Ectodermal cell (in vitro differentiated cells): ENCODE measurements around the gene TNS3.

Experiments
- H3K27ac ChIP-seq: 2 replicates; pipeline ENCODE4 v1.7.0; 2013; ENCODE audit warnings: mild to moderate bottlenecking, low read depth, low read length; ENCODE audit not compliant: insufficient read depth, poor library complexity, severe bottlenecking
- H3K27me3 ChIP-seq: 2 replicates; pipeline ENCODE4 v1.7.0; 2013; ENCODE audit warnings: mild to moderate bottlenecking, low read length; ENCODE audit not compliant: insufficient read depth, control insufficient read depth, poor library complexity, severe bottlenecking
- H3K36me3 ChIP-seq: one replicate; pipeline ENCODE4 v1.7.0; 2013; ENCODE audit warnings: low read length; ENCODE audit not compliant: control insufficient read depth, insufficient read depth
- H3K4me1 ChIP-seq: one replicate; pipeline ENCODE4 v1.7.0; 2013; ENCODE audit warnings: low read length; ENCODE audit not compliant: control insufficient read depth, insufficient read depth
- H3K4me3 ChIP-seq: 2 replicates; pipeline ENCODE4 v1.7.0; 2013; ENCODE audit warnings: low read depth, low read length, control low read depth; ENCODE audit not compliant: insufficient read depth
- H3K9me3 ChIP-seq: 2 replicates; pipeline ENCODE4 v1.7.0; 2013; ENCODE audit warnings: mild to moderate bottlenecking, low read length, moderate library complexity; ENCODE audit not compliant: control insufficient read depth
- WGBS, 2 experiments: methylation state at CpG; one replicate each; pipeline ENCODE4 v1.1.7; 2013; ENCODE audit warnings: missing lambda C conversion rate in 2 of 2; 5-methylcytosine and 5-hydroxymethylcytosine counted together

Gene TNS3

GRCh38 chr7:47313564-47313963 is 268.3 kb downstream of the TNS3 start:
- Histone ChIP-seq H3K9me3 (no peaks in the 10 kb centered on the region), H3K4me3 (no peak overlapping the region), H3K27me3 (no peaks in the 10 kb centered on the region), H3K36me3 (no peaks in the 10 kb centered on the region), H3K4me1 (peaks cover 26% of the 10 kb centered on the region), H3K27ac (no peak overlapping the region)
- 45 to 55% methylated on average over 4 of the region's 4 CpGs for WGBS, 2 experiments

- no peaks in the 10 kb centered on the region for H3K36me3 ChIP-seq
- peaks cover 26% of the 10 kb centered on the region for H3K4me1 ChIP-seq
- no peaks in the 10 kb centered on the region for H3K9me3 ChIP-seq
- H3K4me3 ChIP-seq = no peak overlapping the region
- H3K27ac ChIP-seq = no peak overlapping the region
- WGBS, 2 experiments = 98 to 99% methylated on average over 3 to 4 of the region's 4 CpGs
- no peaks in the 10 kb centered on the region for H3K27me3 ChIP-seq
Observed at GRCh38 chr7:47311891-47312290, 270.0 kb downstream of the TNS3 start.

- Histone ChIP-seq H3K4me3 (no peak overlapping the region), H3K27me3 (no peaks in the 10 kb centered on the region), H3K36me3 (no peaks in the 10 kb centered on the region), H3K4me1 (peaks cover 14% of the 10 kb centered on the region), H3K27ac (no peak overlapping the region), H3K9me3 (no peaks in the 10 kb centered on the region)
- 80% methylated on average over 2 of the region's 2 CpGs for WGBS, 2 experiments
Observed at GRCh38 chr7:47310020-47310419, 271.9 kb downstream of the TNS3 start.

- Histone ChIP-seq H3K9me3 (no peaks in the 10 kb centered on the region), H3K27ac (no peak overlapping the region), H3K27me3 (no peaks in the 10 kb centered on the region), H3K4me3 (no peak overlapping the region), H3K4me1 (peaks cover 2% of the 10 kb centered on the region), H3K36me3 (no peaks in the 10 kb centered on the region)
- 94% methylated on average over 6 of the region's 6 CpGs for WGBS, 2 experiments
Observed at GRCh38 chr7:47308808-47309207, 273.1 kb downstream of the TNS3 start.

- Histone ChIP-seq H3K27ac (no peak overlapping the region), H3K27me3 (no peaks in the 10 kb centered on the region), H3K4me3 (no peak overlapping the region), H3K36me3 (peaks cover 6% of the 10 kb centered on the region), H3K4me1 (no peaks in the 10 kb centered on the region), H3K9me3 (no peaks in the 10 kb centered on the region)
- WGBS, 2 experiments = 65 to 90% methylated on average over 1 to 3 of the region's 3 CpGs
Observed at GRCh38 chr7:47307311-47307710, 274.6 kb downstream of the TNS3 start.

GRCh38 chr7:47304727-47305719 is 276.9 kb downstream of the TNS3 start:
- Histone ChIP-seq H3K4me1 (no peaks in the 10 kb centered on the region), H3K27ac (no peak overlapping the region), H3K4me3 (no peak overlapping the region), H3K36me3 (peaks cover 6% of the 10 kb centered on the region), H3K27me3 (no peaks in the 10 kb centered on the region), H3K9me3 (no peaks in the 10 kb centered on the region)
- WGBS, 2 experiments = 93% methylated on average over 27 of the region's 27 CpGs

- no peak overlapping the region for H3K4me3 ChIP-seq
- no peaks in the 10 kb centered on the region for H3K9me3 ChIP-seq
- no peaks in the 10 kb centered on the region for H3K4me1 ChIP-seq
- WGBS, 2 experiments = 89 to 91% methylated on average over 22 of the region's 22 CpGs
- H3K36me3 ChIP-seq = peaks cover 6% of the 10 kb centered on the region
- no peaks in the 10 kb centered on the region for H3K27me3 ChIP-seq
- no peak overlapping the region for H3K27ac ChIP-seq
Observed at GRCh38 chr7:47303695-47304453, 278.0 kb downstream of the TNS3 start.

- H3K27me3 ChIP-seq = no peaks in the 10 kb centered on the region
- no peak overlapping the region for H3K27ac ChIP-seq
- H3K36me3 ChIP-seq = peaks cover 6% of the 10 kb centered on the region
- 93 to 94% methylated on average over 30 of the region's 30 CpGs for WGBS, 2 experiments
- no peaks in the 10 kb centered on the region for H3K4me1 ChIP-seq
- no peak overlapping the region for H3K4me3 ChIP-seq
- no peaks in the 10 kb centered on the region for H3K9me3 ChIP-seq
Observed at GRCh38 chr7:47303014-47303694, 278.8 kb downstream of the TNS3 start.

- no peaks in the 10 kb centered on the region for H3K27me3 ChIP-seq
- no peak overlapping the region for H3K4me3 ChIP-seq
- H3K9me3 ChIP-seq = no peaks in the 10 kb centered on the region
- no peaks in the 10 kb centered on the region for H3K4me1 ChIP-seq
- 87 to 91% methylated on average over 3 of the region's 3 CpGs for WGBS, 2 experiments
- H3K36me3 ChIP-seq = peaks cover 6% of the 10 kb centered on the region
- no peak overlapping the region for H3K27ac ChIP-seq
Observed at GRCh38 chr7:47302560-47302959, 279.4 kb downstream of the TNS3 start.
